GM10248 (cell line): ENCODE data around the gene ABHD17C.
"Not testable (repeated sequence)": the region's sequence is repeated elsewhere in the genome, so short reads cannot be mapped to it uniquely, and the experiment has no call there.

Source experiments
- CTCF ChIA-PET: fragments of 300-600 bp; sonication (Branson Sonifier 250); formaldehyde crosslinking; extraction: SDS; loops from one replicate; lab custom pipeline; 2021; ENCODE audit warnings: antibody characterized with exemption; lab: Yijun Ruan, JAX
- POLR2A ChIA-PET: fragments of 350-650 bp; sonication (Branson Sonifier 250); formaldehyde crosslinking; extraction: SDS; loops from one replicate; lab custom pipeline; 2020; ENCODE audit warnings: antibody characterized with exemption; lab: Yijun Ruan, JAX
- DNase-seq: peaks from one replicate; pipeline ENCODE4 v3.0.0; 2012; ENCODE audit errors: extremely low spot score
- TF ChIP-seq, protein P1 (sequence below): IDR thresholded peaks from 2 replicates; pipeline ENCODE4 v1.5.1; 2012; ENCODE audit warnings: mild to moderate bottlenecking, low read depth; ENCODE audit errors: extremely low read depth, missing control alignments, control extremely low read depth

The ABHD17C gene

GRCh38 chr15:80758130-80758745, 63.1 kb downstream of the ABHD17C start:
- POLR2A ChIA-PET: no interaction called here
- CTCF ChIA-PET: no interaction called here
- DNase-seq: no peak
- TF ChIP-seq, protein P1, sequence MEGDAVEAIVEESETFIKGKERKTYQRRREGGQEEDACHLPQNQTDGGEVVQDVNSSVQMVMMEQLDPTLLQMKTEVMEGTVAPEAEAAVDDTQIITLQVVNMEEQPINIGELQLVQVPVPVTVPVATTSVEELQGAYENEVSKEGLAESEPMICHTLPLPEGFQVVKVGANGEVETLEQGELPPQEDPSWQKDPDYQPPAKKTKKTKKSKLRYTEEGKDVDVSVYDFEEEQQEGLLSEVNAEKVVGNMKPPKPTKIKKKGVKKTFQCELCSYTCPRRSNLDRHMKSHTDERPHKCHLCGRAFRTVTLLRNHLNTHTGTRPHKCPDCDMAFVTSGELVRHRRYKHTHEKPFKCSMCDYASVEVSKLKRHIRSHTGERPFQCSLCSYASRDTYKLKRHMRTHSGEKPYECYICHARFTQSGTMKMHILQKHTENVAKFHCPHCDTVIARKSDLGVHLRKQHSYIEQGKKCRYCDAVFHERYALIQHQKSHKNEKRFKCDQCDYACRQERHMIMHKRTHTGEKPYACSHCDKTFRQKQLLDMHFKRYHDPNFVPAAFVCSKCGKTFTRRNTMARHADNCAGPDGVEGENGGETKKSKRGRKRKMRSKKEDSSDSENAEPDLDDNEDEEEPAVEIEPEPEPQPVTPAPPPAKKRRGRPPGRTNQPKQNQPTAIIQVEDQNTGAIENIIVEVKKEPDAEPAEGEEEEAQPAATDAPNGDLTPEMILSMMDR: no peak

DNA sequence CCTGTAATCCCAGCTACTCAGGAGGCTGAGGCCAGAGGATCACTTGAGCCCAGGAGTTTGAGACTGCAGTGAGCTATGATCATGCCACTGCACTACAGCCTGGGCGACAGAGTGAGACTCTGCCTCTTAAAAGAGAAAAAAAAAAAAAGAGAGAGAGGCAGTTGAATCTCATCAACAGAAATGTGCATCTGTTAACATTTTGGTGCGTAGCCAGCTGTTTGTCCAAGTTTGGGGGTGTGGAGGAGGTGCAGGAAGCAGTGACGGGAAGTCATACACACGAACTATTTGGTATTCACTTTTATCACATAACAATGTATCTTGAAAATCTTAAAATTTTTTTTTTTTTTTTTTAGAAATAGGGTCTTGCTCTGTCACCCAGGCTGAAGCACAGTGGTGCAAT, 65.8 kb downstream of the ABHD17C start:
- DNase-seq: no peak
- TF ChIP-seq, protein P1: no peak
- POLR2A ChIA-PET: no interaction called here
- CTCF ChIA-PET: interaction anchor here (0.8 to 2.6 kb wide), 2 partner anchors 11 to 16 kb away, joined by 3 to 8 read pairs; no protein-coding TSS in a partner anchor

GRCh38 chr15:80761754-80762153, 66.6 kb downstream of the ABHD17C start:
- no peak for DNase-seq
- ChIA-PET CTCF (interaction anchor here (2.6 kb wide), 1 partner anchor 15 kb away, joined by 8 read pairs; no protein-coding TSS in a partner anchor), POLR2A (no interaction called here)
- TF ChIP-seq, protein P1: no peak

DNA sequence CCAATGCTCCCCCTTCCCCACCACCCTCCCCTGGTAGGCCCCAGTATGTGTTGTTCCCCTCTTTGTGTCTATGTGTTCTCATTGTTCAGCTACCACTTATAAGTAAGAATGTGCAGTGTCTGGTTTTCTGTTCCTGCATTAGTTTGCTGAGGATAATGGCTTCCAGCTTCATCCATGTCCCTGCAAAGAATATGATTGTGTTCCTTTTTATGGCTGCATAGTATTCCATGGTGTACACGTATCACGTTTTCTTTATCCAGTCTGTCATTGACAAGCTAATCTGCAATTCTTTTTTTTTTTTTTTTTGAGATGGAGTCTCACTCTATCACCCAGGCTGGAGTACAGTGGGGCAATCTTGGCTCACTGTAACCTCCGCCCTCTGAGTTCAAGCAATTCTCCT, 68.1 kb downstream of the ABHD17C start:
- not testable (repeated sequence) for DNase-seq
- CTCF ChIA-PET: interaction anchor here (2.4 kb wide), 1 partner anchor 13 kb away, joined by 13 read pairs; no protein-coding TSS in a partner anchor
- POLR2A ChIA-PET: interaction anchor here (0.7 kb wide), 1 partner anchor 386 kb away, joined by 8 read pairs; no protein-coding TSS in a partner anchor

- ChIA-PET CTCF (interaction anchor here (2.4 kb wide), 1 partner anchor 11 kb away, joined by 13 read pairs; no protein-coding TSS in a partner anchor), POLR2A (no interaction called here)
- TF ChIP-seq, protein P1: no peak
- DNase-seq: no peak
Observed at GRCh38 chr15:80764535-80764934, 69.4 kb downstream of the ABHD17C start.

DNA sequence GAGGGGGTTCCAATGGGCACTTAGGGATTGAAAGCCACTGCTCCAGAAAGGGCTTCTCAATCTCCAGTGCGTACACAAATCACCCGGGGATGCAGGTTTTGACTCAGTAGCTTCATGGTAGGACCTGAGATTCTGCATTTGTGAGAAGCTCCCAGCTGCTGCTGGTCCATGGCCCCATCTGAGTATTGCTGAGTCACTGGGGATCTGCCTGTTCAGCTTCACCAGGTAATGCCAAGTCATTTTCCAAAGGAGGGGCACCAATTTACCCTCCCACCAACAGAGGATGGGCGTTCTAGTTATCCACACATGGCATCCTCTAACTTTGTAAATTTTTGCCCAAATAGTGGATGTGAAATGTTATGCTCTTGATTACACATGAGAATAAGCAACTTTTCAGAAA, 71.2 kb downstream of the ABHD17C start:
- TF ChIP-seq, protein P1: no peak
- DNase-seq: no peak
- ChIA-PET CTCF (interaction anchor here (1.6 to 3.7 kb wide), 2 partner anchors 11 to 22 kb away, joined by 3 to 26 read pairs; no protein-coding TSS in a partner anchor), POLR2A (no interaction called here)

DNA sequence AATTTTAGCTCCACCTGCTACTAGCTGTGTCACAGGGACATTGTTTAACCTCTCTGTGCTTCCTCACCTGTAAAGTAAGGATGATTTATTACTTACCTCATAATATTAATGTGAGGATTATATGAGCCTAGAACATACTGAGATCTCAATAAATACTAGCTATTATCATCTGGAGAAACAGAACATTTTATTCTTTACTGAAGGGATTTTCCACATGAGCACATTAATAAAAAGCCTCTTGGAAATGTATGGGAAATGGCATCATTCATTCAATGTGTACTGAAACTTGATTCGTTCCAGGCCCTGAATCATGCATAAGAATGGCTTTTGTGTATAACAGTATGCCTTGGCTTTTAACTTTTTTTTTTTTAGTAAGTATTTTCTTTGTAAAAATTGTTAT, 73.0 kb downstream of the ABHD17C start:
- CTCF ChIA-PET: interaction anchor here (3.7 kb wide), 1 partner anchor 9 kb away, joined by 26 read pairs; no protein-coding TSS in a partner anchor
- TF ChIP-seq, protein P1: no peak
- DNase-seq: no peak
- POLR2A ChIA-PET: no interaction called here
